Fibroblast of lung (primary cell): ENCODE data around the gene INSR. TPM values are rescaled to one million over a fixed set of nuclear protein-coding genes. Genes with fewer than 3 reads are reported as not detected.

Source experiments
- DNase-seq, 2 donors: peaks; one replicate each; pipeline versions ENCODE4 v3.0.0 to v3.0.0-alpha.2; 2010; ENCODE audit warnings: low read depth in 2 of 2
- H2AFZ ChIP-seq: 2 replicates; pipeline ENCODE4 v1.5.1; 2012; ENCODE audit warnings: low read length, control low read depth, inconsistent platforms
- H3K27ac ChIP-seq: 2 replicates; pipeline ENCODE4 v1.5.1; 2011; ENCODE audit warnings: low read length, control low read depth; ENCODE audit not compliant: insufficient read depth
- H3K27me3 ChIP-seq: 2 replicates; pipeline ENCODE4 v1.5.1; 2011; ENCODE audit warnings: mild to moderate bottlenecking, low read length; ENCODE audit not compliant: control insufficient read depth, insufficient read depth
- H3K36me3 ChIP-seq: 2 replicates; pipeline ENCODE4 v1.5.1; 2011; ENCODE audit warnings: low read length; ENCODE audit not compliant: control insufficient read depth, insufficient read depth
- H3K4me1 ChIP-seq: 2 replicates; pipeline ENCODE4 v1.5.1; 2011; ENCODE audit warnings: low read length; ENCODE audit not compliant: control insufficient read depth, insufficient read depth; ENCODE audit errors: extremely low read depth
- H3K4me2 ChIP-seq: 2 replicates; pipeline ENCODE4 v1.5.1; 2011; ENCODE audit warnings: low read length, control low read depth; ENCODE audit not compliant: insufficient read depth; ENCODE audit errors: extremely low read depth
- H3K4me3 ChIP-seq, 4 experiments: fragments of 200-600 bp in 1 of 4; sonication (generic) in 1 of 4; replicated peaks in 1 of 4; 2 replicates each; pipeline ENCODE4 v1.5.1; 2011 to 2016; ENCODE audit warnings: low read length in 4 of 4, low read depth in 3 of 4, mild to moderate bottlenecking in 3 of 4, control low read depth in 2 of 4, inconsistent platforms in 1 of 4, mixed read lengths in 1 of 4; ENCODE audit not compliant: insufficient read depth in 1 of 4; ENCODE audit errors: control extremely low read depth in 1 of 4
- H3K79me2 ChIP-seq: 2 replicates; pipeline ENCODE4 v1.5.1; 2012; ENCODE audit warnings: mild to moderate bottlenecking, low read length, inconsistent platforms; ENCODE audit not compliant: control insufficient read depth, insufficient read depth
- H3K9ac ChIP-seq: 2 replicates; pipeline ENCODE4 v1.5.1; 2011; ENCODE audit warnings: mild to moderate bottlenecking, low read length, control low read depth; ENCODE audit not compliant: insufficient read depth
- H3K9me3 ChIP-seq: 2 replicates; pipeline ENCODE4 v1.5.1; 2012; ENCODE audit warnings: low read depth, low read length; ENCODE audit not compliant: control insufficient read depth, insufficient read depth
- H4K20me1 ChIP-seq: 2 replicates; pipeline ENCODE4 v1.5.1; 2011; ENCODE audit warnings: low read length; ENCODE audit not compliant: control insufficient read depth, insufficient read depth; ENCODE audit errors: extremely low read depth
- EZH2 ChIP-seq: IDR thresholded peaks from 2 replicates; pipeline ENCODE4 v1.5.1; 2012; ENCODE audit warnings: low read length, control low read depth, mild to moderate bottlenecking; ENCODE audit errors: missing control alignments
- polyA plus RNA-seq, 2 donors: library from polyadenylated mRNA; depleted of rRNA in 1 of 2; stranded (reverse) in 1 of 2; unstranded in 1 of 2; fragments of >200 nt; gene quantifications; 2 replicates each; pipeline ENCODE4 v1.2.1, GENCODE V29; 2011 to 2012; ENCODE audit warnings: missing spikeins in 1 of 2
- total RNA-seq: library from RNA; depleted of rRNA; stranded (reverse); fragments of >200 nt; gene quantifications from 2 replicates; pipeline ENCODE4 v1.2.1, GENCODE V29; 2014
- TF ChIP-seq, protein P1 (sequence below), 2 donors: IDR thresholded peaks in 1 of 2; conservative IDR thresholded peaks in 1 of 2; 1 replicate in 1 of 2; 2 replicates in 1 of 2; pipeline ENCODE4 v1.5.1; 2011 to 2012; ENCODE audit warnings: low read length in 2 of 2, control low read depth in 1 of 2, inconsistent platforms in 1 of 2, low read depth in 1 of 2, mild to moderate bottlenecking in 1 of 2

INSR gene
- total and polyA plus RNA-seq, 2 donors (not counting 1 experiment from before 2014, with no cell fraction given), result 3.7 to 23.9 TPM

GRCh38 chr19:7078008-7078407 lies 216.2 kb downstream of the INSR start:
- Histone ChIP-seq H3K27me3 (no peaks in the 10 kb centered on the region), H3K4me1 (no peaks in the 10 kb centered on the region), H3K9me3 (peaks cover 16% of the 10 kb centered on the region), H3K27ac (no peak overlapping the region), H3K79me2 (no peaks in the 10 kb centered on the region), H2AFZ (no peak overlapping the region), H3K4me3 (no peak overlapping the region), H4K20me1 (no peaks in the 10 kb centered on the region), H3K9ac (no peak overlapping the region), H3K4me2 (no peak overlapping the region), H3K36me3 (peaks cover 44% of the 10 kb centered on the region)
- TF ChIP-seq, protein P1, sequence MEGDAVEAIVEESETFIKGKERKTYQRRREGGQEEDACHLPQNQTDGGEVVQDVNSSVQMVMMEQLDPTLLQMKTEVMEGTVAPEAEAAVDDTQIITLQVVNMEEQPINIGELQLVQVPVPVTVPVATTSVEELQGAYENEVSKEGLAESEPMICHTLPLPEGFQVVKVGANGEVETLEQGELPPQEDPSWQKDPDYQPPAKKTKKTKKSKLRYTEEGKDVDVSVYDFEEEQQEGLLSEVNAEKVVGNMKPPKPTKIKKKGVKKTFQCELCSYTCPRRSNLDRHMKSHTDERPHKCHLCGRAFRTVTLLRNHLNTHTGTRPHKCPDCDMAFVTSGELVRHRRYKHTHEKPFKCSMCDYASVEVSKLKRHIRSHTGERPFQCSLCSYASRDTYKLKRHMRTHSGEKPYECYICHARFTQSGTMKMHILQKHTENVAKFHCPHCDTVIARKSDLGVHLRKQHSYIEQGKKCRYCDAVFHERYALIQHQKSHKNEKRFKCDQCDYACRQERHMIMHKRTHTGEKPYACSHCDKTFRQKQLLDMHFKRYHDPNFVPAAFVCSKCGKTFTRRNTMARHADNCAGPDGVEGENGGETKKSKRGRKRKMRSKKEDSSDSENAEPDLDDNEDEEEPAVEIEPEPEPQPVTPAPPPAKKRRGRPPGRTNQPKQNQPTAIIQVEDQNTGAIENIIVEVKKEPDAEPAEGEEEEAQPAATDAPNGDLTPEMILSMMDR (conservative IDR thresholded peaks at IDR 0.05 in 1 of 2, IDR thresholded peaks at IDR 0.05 in 1 of 2; ENCODE audit: low read depth in 1 of 2, low read length in 2 of 2), result no peak
- no peak for TF ChIP-seq EZH2
- DNase-seq, result no peak

GRCh38 chr19:7076151-7076550 lies 218.1 kb downstream of the INSR start:
- H3K9me3 ChIP-seq, result peaks cover 7% of the 10 kb centered on the region
- no peaks in the 10 kb centered on the region for H3K4me1 ChIP-seq
- H4K20me1 ChIP-seq, result no peaks in the 10 kb centered on the region
- H3K9ac ChIP-seq, result no peak overlapping the region
- H2AFZ ChIP-seq, result no peak overlapping the region
- H3K79me2 ChIP-seq, result no peaks in the 10 kb centered on the region
- peaks cover 41% of the 10 kb centered on the region for H3K36me3 ChIP-seq
- no peak overlapping the region for H3K27ac ChIP-seq
- no peaks in the 10 kb centered on the region for H3K27me3 ChIP-seq
- no peak for DNase-seq
- no peak overlapping the region for H3K4me3 ChIP-seq
- H3K4me2 ChIP-seq, result no peak overlapping the region
- no peak for TF ChIP-seq EZH2
- TF ChIP-seq, protein P1 (conservative IDR thresholded peaks at IDR 0.05 in 1 of 2, IDR thresholded peaks at IDR 0.05 in 1 of 2; ENCODE audit: low read depth in 1 of 2, low read length in 2 of 2), result no peak

- H3K9me3 ChIP-seq, result peaks cover 2% of the 10 kb centered on the region
Measured at GRCh38 chr19:7074705-7075282, 219.4 kb downstream of the INSR start.

More at GRCh38 chr19:7074705-7075282, 219.4 kb downstream of the INSR start:
- H3K27ac ChIP-seq, result no peak overlapping the region
- H3K27me3 ChIP-seq, result no peaks in the 10 kb centered on the region
- TF ChIP-seq EZH2, result no peak
- no peak overlapping the region for H3K9ac ChIP-seq
- H3K36me3 ChIP-seq, result peaks cover 36% of the 10 kb centered on the region
- H3K79me2 ChIP-seq, result peaks cover 8% of the 10 kb centered on the region
- H3K4me3 ChIP-seq, result no peak overlapping the region
- no peaks in the 10 kb centered on the region for H3K4me1 ChIP-seq
- H3K4me2 ChIP-seq, result no peak overlapping the region
- no peak overlapping the region for H2AFZ ChIP-seq
- no peaks in the 10 kb centered on the region for H4K20me1 ChIP-seq
- no peak for DNase-seq
